ENCODE data around the gene EMC7. TPM values are rescaled to one million over a fixed set of nuclear protein-coding genes. Genes with fewer than 3 reads are reported as not detected.
"Not testable (repeated sequence)": the region's sequence is repeated elsewhere in the genome, so short reads cannot be mapped to it uniquely, and the experiment has no call there.

EMC7 gene
- 10 to 100 TPM; 50.0 to 93.1 (median 52.4) TPM for polyA plus RNA-seq

- H3K27ac ChIP-seq (ENCODE audit: low read depth, low read length) = peak within 1 kb of the TSS; percentile 56
- 0% methylated on average over 46 to 48 of the region's 48 CpGs for WGBS, 3 donors
These were observed at the start of gene EMC7, which contains the start of gene PGBD4 for GRCh38 chr15:34101366-34102174. EMC7 (minus strand) TSS chr15:34101862; CDS start chr15:34101839, 23 bp downstream. PGBD4 (plus strand) TSS chr15:34102083; CDS start chr15:34102532, 449 bp downstream.

- H3K27ac ChIP-seq (ENCODE audit: low read depth, low read length) = no peak overlapping the region
These were observed 45.9 kb upstream of the EMC7 start for GRCh38 chr15:34147371-34148140.

GRCh38 chr15:34133511-34133910, 31.8 kb upstream of the EMC7 start:
- WGBS, 3 donors = 90 to 96% (median 95%) methylated on average over 1 of the region's 1 CpG
- no peak overlapping the region for H3K27ac ChIP-seq (ENCODE audit: low read depth, low read length)

More at GRCh38 chr15:34147371-34148140, 45.9 kb upstream of the EMC7 start:
- WGBS, 3 donors = 59 to 69% (median 65%) methylated on average over 6 of the region's 6 CpGs

GRCh38 chr15:34132881-34133280, 31.2 kb upstream of the EMC7 start:
- WGBS, 3 donors = 94 to 97% (median 95%) methylated on average over 1 of the region's 1 CpG
- no peak overlapping the region for H3K27ac ChIP-seq (ENCODE audit: low read depth, low read length)

GRCh38 chr15:34128898-34129297, 27.2 kb upstream of the EMC7 start:
- 48 to 50% (median 49%) methylated on average over 2 of the region's 2 CpGs for WGBS, 3 donors

GRCh38 chr15:34126522-34126921, 24.9 kb upstream of the EMC7 start:
- no peak overlapping the region for H3K27ac ChIP-seq (ENCODE audit: low read depth, low read length)

More at GRCh38 chr15:34128898-34129297, 27.2 kb upstream of the EMC7 start:
- no peak overlapping the region for H3K27ac ChIP-seq (ENCODE audit: low read depth, low read length)

GRCh38 chr15:34125945-34126344, 24.3 kb upstream of the EMC7 start:
- H3K27ac ChIP-seq (ENCODE audit: low read depth, low read length) = no peak overlapping the region
- WGBS, 3 donors = 51 to 82% (median 61%) methylated on average over 1 of the region's 1 CpG

- WGBS, 3 donors = 74 to 77% (median 75%) methylated on average over 4 of the region's 4 CpGs
- H3K27ac ChIP-seq (ENCODE audit: low read depth, low read length) = no peak overlapping the region
These were observed 23.0 kb upstream of the EMC7 start for GRCh38 chr15:34124651-34125050.

GRCh38 chr15:34122771-34123183, 21.1 kb upstream of the EMC7 start:
- H3K27ac ChIP-seq (ENCODE audit: low read depth, low read length) = no peak overlapping the region
- 32 to 63% (median 55%) methylated on average over 6 of the region's 6 CpGs for WGBS, 3 donors

- H3K27ac ChIP-seq (ENCODE audit: low read depth, low read length) = not testable (repeated sequence)
- 73 to 82% (median 78%) methylated on average over 12 of the region's 12 CpGs for WGBS, 3 donors
These were observed 20.1 kb upstream of the EMC7 start for GRCh38 chr15:34121786-34122185.

GRCh38 chr15:34120420-34120819, 18.8 kb upstream of the EMC7 start:
- WGBS, 3 donors = 52 to 68% (median 67%) methylated on average over 2 of the region's 2 CpGs
- not testable (repeated sequence) for H3K27ac ChIP-seq (ENCODE audit: low read depth, low read length)

GRCh38 chr15:34119291-34119690, 17.6 kb upstream of the EMC7 start:
- 50 to 69% (median 58%) methylated on average over 4 of the region's 4 CpGs for WGBS, 3 donors
- H3K27ac ChIP-seq (ENCODE audit: low read depth, low read length) = no peak overlapping the region

GRCh38 chr15:34116620-34117019, 15.0 kb upstream of the EMC7 start:
- H3K27ac ChIP-seq (ENCODE audit: low read depth, low read length) = no peak overlapping the region
- WGBS, 3 donors = 42 to 85% (median 65%) methylated on average over 2 of the region's 2 CpGs

- 86 to 87% (median 86%) methylated on average over 3 of the region's 3 CpGs for WGBS, 3 donors
- H3K27ac ChIP-seq (ENCODE audit: low read depth, low read length) = no peak overlapping the region
These were observed 13.1 kb upstream of the EMC7 start for GRCh38 chr15:34114739-34115138.

GRCh38 chr15:34114215-34114614, 12.6 kb upstream of the EMC7 start:
- 43 to 50% (median 50%) methylated on average over 2 of the region's 2 CpGs for WGBS, 3 donors
- no peak overlapping the region for H3K27ac ChIP-seq (ENCODE audit: low read depth, low read length)

GRCh38 chr15:34111488-34111887, 9.8 kb upstream of the EMC7 start:
- H3K27ac ChIP-seq (ENCODE audit: low read depth, low read length) = no peak overlapping the region
- WGBS, 3 donors = 64 to 77% (median 75%) methylated on average over 6 of the region's 6 CpGs

GRCh38 chr15:34109797-34110663, 8.4 kb upstream of the EMC7 start:
- H3K27ac ChIP-seq (ENCODE audit: low read depth, low read length) = no peak overlapping the region
- 65 to 69% (median 67%) methylated on average over 5 of the region's 5 CpGs for WGBS, 3 donors

- WGBS, 3 donors = 81 to 88% (median 82%) methylated on average over 2 of the region's 2 CpGs
- H3K27ac ChIP-seq (ENCODE audit: low read depth, low read length) = no peak overlapping the region
These were observed 5.7 kb upstream of the EMC7 start for GRCh38 chr15:34107315-34107714.
